ENCODE data around the gene MT1M.
"Not testable (repeated sequence)": the region's sequence is repeated elsewhere in the genome, so short reads cannot be mapped to it uniquely, and the experiment has no call there.

MT1M gene

GRCh38 chr16:56653218-56653617 is 20.8 kb downstream of the MT1M start:
- no peak for DNase-seq

- DNase-seq, result no peak
These were observed 25.3 kb downstream of the MT1M start, which contains the start of gene MT1F for GRCh38 chr16:56657555-56658326. MT1F (plus strand) TSS chr16:56657959; CDS start chr16:56658059, 100 bp downstream.

GRCh38 chr16:56658327-56658875 is 25.9 kb downstream of the MT1M start:
- no peak for DNase-seq

GRCh38 chr16:56662357-56663354 is 30.2 kb downstream of the MT1M start:
- DNase-seq, result no peak

GRCh38 chr16:56664506-56664905 is 32.0 kb downstream of the MT1M start:
- DNase-seq, result no peak

GRCh38 chr16:56665286-56666261 is 33.1 kb downstream of the MT1M start:
- not testable (repeated sequence) for DNase-seq

- peak; percentile 13 for DNase-seq
These were observed 35.4 kb downstream of the MT1M start, which contains the start of gene MT1G for GRCh38 chr16:56667581-56668571. MT1G (minus strand) TSS chr16:56668065; CDS start chr16:56667993, 72 bp downstream.

- DNase-seq, result no peak
These were observed 36.8 kb downstream of the MT1M start, which contains the start of gene MT1H for GRCh38 chr16:56669005-56669839. MT1H (plus strand) TSS chr16:56669814; CDS start chr16:56669885, 71 bp downstream.

GRCh38 chr16:56669840-56670619 is 37.6 kb downstream of the MT1M start:
- no peak for DNase-seq

- no peak for DNase-seq
These were observed 38.1 kb downstream of the MT1M start for GRCh38 chr16:56670620-56670934.

- not testable (repeated sequence) for DNase-seq
These were observed 39.2 kb downstream of the MT1M start for GRCh38 chr16:56671691-56672090.

GRCh38 chr16:56672171-56672570 is 39.7 kb downstream of the MT1M start:
- DNase-seq, result not testable (repeated sequence)

GRCh38 chr16:56672761-56673536 is 40.5 kb downstream of the MT1M start:
- DNase-seq, result no peak

- peak; percentile 3 for DNase-seq
These were observed 41.5 kb downstream of the MT1M start for GRCh38 chr16:56673921-56674320.

GRCh38 chr16:56674570-56674969 is 42.1 kb downstream of the MT1M start:
- not testable (repeated sequence) for DNase-seq

- no peak for DNase-seq
These were observed 43.3 kb downstream of the MT1M start for GRCh38 chr16:56675685-56676210.

GRCh38 chr16:56677474-56677873 is 45.0 kb downstream of the MT1M start:
- no peak for DNase-seq

All from GF-D8 (cell line).